Suppressor macrophage treated with lipopolysaccharide for 1 hour (primary cell): ENCODE measurements around the gene MASP1.
"Not testable (repeated sequence)": the region's sequence is repeated elsewhere in the genome, so short reads cannot be mapped to it uniquely, and the experiment has no call there.

Experiments used
- DNase-seq, 3 donors: peaks; one replicate each; pipeline ENCODE4 v3.0.0-alpha.2; 2020 to 2022

MASP1 gene

DNA sequence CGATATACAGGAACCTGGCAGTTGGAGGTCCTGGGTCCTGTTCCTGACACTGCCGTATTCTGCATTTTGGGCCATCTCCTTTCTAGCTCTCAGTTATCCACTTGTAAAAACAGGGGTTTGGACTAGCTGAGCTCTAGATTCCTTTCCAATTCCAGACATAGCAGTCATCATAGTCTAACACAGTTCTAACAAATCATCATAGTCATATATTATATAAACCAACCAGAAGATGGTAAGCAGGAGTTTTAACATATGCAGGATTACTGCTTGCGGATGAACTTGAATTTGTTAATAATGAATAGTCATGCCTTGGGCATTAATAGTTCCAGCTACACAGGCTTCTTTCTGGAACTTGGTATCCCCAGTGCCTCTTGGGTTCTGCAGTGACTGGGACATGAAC, 26.6 kb downstream of the MASP1 start:
- DNase-seq: no peak

DNA sequence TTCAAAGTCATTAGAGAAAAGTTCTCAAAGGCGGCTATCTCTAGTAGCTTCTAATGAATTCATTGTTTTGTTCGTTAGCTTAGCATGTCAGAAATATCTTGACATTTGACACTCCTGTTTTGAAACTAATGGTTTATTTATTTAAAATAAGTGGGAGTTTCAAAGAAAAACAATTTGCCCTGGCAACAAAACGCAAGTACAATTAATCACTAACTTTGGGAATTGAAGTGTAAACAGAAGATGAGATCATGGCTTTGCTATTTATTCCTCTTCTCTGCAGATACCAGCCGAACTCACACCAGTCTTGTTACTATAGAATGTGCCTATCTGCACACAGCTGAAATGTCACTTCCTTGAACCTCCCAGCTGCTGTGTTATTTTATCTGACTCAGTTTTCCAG, 27.5 kb downstream of the MASP1 start:
- no peak for DNase-seq

DNA sequence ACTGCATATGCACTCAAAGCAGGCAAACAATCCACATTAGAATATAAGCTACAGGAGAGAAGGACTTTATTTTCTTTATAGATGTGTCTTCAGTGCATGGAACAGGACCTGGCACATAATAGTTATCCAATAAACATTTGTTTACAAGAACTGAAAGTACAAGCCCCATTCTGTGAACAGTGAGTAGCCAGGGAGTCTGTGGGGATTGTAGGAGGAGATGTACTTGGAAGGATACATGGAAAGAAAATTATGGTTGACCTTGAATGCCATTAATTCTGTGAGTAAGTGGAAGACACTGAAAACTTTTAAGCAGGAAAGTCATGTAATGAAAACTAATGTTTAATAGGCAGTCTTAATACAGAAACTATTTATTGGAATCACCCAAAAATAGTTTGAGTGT, 28.3 kb downstream of the MASP1 start:
- no peak for DNase-seq

DNA sequence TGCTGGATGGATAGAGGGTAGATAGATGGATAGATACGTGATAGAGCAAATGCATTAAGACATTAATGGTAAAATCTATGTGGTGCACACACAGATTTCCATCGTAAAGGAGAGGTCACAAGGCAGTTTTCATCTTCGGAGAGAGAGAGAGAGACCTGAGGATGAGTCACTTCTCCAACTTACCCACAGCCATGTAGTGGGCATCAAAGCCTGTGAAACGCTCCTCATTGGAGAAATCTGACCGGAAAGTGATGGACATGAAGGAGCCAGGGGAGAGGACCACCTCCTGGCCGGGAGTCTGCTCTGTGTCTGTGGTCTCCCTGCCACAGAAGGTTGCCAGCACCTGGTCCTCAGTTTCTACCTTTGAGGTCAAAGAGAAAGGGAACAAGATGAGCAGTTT, 29.2 kb downstream of the MASP1 start:
- no peak for DNase-seq

DNA sequence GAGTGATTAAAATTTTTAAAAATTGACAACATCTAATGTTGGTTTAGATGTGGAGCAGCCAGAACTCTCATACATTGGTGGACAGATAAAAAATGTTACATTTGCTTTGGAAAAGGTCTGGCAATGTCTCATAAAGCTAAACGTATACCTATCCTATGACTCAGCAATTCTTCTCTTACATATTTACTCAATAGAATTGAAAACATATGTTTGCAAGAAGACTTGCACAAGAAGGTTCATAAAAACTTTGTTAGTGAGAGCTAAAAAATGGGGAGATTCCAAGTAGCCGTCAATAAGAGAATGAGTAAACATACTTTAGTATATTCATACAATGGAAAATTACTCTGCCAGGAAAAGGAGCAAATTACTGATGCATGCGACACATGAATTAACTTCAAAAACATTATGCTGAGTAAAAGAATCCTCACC, 30.0 kb downstream of the MASP1 start:
- no peak for DNase-seq

DNA sequence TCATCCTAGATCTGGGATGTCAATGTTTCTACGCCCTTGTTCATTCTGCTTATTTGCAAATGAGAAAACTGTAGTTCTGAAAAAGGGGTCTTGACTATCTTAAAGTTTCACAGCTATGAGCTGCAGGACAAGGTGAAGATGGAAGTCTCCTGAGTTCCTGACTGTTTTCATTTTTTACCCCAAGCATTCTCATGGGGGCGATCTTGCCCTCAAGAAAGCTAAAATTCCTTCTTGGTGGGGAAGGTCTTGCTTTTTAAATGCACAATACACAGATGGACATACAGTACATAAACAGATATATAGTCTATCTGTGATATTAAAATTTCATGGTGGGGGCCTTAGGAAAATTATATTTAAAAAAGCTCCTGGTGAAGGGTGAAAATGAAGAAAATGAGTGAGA, 32.4 kb downstream of the MASP1 start:
- no peak for DNase-seq

DNA sequence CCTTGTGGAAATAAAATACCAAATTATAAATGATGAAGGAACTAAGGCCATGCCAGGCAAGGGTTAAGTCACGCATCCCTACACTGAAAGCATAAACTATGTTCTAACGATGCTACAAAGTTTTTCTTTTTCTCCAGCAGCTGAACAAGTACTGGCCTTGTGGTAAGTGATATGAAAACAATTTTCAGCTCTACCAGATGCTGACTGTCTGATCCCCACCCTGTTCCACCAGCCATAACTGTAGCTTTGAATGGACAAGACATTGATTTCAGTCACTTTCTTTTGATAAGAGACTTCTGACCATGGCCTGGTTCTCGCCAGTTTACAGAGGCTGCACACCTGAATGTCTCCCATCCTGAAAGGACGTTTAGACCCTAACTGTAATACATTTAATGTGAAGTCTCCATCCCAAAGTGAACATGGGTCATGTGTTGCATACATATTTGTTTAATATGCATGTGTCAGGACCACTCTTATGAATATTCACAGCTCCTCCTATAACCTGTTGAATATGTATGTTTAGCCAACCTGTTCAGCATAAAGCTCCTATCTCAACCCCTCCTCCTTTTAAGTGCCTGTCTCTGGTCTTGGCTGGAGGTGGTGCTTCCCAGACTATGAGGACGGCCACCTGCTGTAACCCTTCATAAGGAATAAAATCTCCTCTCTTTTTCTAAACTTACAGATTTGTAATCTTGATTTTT, 33.4 kb downstream of the MASP1 start:
- DNase-seq: no peak

DNA sequence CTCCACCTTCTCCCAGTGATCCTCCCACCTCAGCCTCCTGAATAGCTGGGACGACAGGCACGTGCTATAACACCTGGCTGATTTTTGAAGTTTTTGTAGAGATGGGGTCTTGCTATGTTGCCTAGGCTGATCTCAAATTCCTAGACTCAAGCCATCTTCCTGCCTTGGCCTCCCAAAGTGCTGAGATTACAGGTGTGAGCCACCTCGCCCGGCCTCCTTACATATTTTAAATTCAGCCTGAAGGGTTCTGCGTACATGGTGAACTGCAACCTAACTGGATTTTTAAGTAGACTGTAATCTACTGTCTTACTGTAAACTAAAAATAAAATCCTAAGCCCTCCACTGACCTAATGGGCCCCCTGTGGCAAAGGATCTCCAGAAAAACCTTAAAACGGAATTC, 34.1 kb downstream of the MASP1 start:
- no peak for DNase-seq

DNA sequence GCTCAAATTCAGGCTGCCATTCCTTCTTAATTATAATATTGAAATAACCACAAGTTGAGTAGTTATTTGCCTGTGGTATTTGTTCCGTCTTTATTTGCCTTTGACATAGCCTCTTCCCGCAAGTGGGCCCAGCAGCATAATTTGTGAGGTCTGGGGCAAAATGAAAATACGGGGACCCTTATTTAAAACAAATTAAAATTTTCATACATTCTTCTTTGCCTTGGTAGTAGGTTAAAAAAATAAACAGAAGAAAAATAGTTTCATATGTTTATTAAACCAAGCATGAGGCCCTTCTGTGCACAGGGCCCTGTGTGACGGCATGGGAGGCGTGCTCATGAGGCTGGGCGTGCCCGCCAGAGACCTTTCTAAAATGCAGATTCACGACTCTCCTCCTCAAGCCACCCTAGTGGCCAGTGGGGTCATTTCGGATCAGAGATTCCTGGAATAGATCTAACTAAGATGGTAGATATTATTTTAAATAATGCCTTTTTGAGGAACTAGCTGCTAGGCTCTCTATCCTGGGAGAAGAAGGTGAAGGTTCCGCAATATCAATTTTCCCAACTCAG, 35.4 kb downstream of the MASP1 start:
- no peak for DNase-seq

DNA sequence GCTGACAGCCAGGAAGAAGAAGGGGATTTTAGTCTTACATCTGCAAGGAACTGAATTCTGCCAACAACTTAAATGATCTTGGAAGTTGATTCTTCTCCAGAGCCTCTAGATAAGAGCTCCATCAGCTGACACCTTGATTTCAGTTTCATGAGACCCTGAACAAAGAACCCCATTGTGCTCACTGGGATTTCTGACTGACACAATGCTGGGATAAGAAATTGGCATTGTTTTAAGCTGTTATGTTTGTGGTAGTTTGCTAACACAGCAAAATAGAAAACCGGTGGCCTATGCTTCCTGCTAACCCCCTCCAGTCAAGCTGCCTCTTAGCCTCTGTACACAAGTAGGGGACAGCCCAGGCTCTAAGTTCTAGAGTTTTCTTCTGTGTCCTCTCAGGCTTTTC, 36.2 kb downstream of the MASP1 start:
- no peak for DNase-seq

DNA sequence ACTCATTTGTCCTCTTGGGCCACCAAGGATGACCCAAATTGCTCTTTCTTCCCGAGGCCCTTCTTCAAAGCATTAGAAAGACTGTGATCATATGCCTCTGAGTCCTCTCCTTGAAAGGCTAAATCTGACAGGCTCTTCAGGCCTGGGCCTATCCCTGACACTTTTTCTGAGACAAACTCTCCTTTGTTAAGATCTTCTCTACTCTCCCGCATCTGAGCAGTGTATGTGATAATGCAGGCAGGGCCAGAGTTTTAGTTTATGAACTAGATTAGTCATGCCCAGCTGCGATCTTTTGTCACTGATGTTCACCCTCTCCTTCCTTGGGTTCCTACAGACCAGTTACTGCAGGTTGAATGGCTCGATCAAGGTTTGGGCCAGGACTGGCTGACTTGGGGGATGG, 39.2 kb downstream of the MASP1 start:
- no peak for DNase-seq

DNA sequence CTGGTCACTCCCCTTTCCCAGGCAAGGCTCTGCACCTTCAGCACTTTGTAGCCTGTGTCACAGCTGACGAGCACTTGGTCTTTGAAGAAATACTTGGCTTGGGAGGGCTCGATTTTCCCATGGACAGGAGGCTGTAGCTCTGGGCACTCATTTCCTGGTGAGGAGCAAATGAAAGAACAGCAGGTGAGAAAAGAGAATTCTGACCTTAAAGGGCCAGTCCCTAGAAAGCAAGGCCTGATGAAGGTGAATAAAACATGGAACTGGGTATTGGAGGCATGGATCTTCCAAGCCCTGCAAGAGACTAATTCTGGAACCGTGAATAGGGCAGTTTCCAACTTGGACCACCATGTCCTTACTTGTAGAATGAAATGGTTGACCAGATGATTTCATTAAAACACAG, 39.9 kb downstream of the MASP1 start:
- no peak for DNase-seq

DNA sequence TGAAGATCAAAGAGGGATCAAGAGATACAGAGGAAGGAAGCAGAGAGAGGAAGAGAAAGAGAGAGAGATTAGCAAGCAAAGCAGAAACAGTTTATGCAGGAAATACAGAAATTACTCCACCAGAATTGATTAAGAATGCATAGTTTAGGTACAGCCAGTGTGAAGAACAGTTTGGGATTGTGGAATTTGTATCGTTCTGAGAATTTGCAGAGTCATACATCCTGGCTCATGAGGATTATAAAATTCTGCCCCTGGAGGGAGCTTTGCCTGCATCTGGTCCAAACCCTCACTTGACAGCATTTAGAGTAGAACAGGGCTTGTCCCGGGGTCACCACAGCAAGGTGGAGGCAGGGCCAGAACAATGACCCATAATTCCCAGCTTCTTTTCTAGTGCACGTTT, 44.1 kb downstream of the MASP1 start:
- no peak for DNase-seq

DNA sequence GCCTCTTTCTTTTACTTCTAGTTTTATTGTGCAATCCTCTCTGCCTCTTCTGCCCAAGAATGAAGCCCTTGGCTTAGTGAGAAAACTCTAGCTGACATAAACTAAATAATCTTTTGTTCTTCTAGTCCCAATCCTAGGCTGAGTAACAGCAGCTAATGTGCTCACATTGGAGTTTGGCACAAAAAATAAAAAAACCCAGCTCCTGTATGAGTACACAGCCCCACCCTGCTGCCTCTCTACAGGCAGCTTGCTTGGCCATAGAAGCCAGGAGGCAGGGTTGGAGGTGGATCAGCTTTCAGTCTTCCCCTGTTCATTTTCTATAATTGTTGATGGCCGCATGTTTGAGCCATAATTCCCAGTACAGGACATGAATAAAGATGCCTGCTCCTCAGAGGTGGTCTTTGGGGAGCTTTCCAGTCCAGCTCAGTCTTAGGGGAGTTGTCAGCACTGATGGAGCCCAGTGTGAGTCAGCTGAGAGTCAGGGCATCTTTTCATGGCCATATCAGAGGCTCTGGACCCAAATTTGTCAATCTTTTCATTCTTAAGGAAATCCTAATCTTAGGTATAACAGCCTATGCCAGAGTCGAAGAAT, 47.5 kb downstream of the MASP1 start:
- DNase-seq: no peak

DNA sequence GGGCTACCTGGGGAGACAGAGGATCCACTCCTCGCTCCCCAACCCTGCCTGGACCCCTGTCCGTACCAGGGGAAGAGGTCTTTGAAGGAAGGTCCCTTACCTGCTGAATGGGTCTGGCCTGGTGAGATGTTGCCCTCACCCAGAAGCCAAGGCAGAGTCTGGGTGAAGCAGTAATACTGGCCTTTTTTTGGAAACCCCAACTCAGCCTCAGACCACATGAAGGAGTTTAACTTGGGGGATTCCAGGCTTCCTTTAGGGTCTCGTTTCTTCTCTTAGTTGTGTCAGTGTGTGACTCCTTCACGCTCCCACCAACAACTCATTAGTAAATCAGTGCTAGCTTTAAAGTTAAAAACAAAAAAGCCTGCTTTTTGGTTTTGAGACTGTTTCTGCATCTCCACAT, 48.6 kb downstream of the MASP1 start:
- DNase-seq: no peak

DNA sequence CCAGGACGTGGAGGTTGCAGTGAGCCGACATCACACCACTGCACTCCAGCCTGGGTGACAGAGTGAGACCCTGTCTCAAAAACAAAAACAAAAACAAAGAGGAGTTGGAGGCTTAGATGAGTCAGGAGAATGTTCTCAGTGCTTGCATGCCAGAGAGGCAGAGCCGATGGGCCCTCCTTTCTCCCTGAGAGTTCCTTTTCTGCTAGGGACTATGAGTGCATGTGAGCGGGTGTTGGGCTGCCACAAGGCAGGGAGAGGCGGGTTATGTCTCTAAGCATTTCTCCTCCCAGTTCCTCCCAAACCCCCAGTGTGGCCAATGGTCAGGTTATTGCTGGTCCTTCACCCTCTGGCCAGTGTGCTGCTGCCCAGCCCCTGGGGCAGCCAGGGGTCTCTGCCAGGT, 49.1 kb downstream of the MASP1 start:
- no peak for DNase-seq

DNA sequence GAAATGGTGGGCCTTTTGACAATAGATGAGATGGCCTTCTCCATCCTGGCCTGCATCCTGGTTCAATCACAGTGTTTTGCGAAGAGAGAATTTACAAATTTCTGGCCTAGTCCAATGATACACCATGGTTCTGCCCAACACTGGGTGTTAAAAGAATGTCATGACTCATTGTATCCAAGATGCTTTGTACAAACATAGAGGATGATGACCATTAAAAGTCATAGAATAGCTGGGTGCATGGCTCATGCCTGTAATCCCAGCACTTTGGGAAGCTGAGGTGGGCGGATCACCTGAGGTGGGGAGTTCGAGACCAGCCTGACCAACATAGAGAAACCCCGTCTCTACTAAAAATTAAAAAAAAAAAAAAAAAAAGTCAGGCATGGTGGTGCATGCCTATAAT, 52.7 kb downstream of the MASP1 start:
- DNase-seq: not testable (repeated sequence)

DNA sequence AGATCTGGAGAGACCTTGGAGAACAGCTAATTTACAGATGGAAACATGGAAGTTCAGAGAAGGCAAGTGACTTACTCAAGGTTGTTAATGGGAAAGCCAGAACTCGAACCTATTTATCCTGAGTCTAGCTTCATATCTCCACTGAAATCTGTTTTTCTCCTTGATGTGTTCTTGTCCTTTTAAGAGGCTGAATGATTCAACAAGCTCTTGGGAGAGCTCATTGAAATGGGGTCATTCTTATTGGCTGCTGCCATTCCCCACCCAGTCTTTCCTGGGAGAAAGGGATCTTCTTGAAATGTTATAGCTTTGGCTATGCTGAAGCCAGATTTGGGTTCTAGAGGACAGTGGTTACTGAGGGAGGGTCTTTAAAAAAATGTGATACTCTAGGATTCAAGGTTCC, 53.3 kb downstream of the MASP1 start:
- DNase-seq: no peak

DNA sequence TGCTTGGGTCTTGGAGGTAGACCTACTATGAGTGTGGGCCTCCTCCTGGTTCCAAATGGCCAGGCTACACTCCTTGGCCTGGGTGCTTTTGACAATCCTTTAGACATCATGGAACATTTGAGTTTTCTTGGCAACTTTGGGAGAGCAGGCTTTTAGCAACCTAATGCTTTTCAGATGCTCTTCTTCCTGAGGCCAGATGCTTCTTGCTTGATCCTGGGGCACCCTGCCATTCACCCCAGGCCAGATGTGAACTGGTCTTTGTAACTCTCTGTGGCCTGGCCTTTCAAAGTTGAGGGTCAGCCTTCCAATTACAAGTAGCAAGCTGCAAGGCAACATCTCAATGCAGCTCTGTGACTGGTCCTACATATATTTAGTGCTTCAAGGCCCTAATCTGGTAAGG, 53.8 kb downstream of the MASP1 start:
- DNase-seq: no peak

DNA sequence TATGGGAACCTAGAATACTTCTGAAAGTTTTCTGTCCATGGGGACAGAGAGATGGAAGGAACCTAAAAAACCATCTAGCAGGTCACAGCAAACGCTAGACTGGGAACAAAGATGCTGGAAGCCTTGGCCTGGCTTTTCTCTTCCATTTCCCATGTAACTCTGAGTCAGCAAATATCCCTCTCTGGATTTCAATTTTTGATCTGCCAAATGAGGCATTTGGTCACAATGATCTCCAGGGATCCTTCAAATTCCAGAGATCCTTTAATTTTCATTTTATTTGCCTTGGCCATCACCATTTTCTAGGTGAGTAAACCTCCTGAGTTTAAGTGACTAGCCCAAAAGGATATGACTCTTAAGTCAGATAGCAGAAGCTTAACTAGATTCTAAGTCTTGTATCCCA, 54.6 kb downstream of the MASP1 start:
- DNase-seq: no peak

DNA sequence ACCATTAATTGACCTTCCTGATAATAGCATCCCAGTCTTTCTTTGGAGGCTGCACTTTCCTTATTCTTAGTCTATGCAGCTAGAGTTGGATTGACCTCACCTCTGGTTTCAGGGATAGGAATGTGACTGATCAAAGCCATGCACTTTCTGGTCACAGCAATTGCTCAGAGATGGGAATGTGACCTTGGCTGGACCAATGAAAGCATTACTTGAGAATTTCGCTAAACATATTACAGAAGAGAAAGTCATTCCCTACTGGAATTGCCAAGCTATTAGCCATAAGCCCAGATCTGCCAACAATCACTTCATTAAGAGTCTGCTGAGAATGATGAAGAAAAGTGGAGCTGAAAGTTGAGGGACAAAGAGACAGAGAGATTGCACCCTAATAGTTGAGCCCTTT, 61.5 kb downstream of the MASP1 start:
- DNase-seq: no peak

DNA sequence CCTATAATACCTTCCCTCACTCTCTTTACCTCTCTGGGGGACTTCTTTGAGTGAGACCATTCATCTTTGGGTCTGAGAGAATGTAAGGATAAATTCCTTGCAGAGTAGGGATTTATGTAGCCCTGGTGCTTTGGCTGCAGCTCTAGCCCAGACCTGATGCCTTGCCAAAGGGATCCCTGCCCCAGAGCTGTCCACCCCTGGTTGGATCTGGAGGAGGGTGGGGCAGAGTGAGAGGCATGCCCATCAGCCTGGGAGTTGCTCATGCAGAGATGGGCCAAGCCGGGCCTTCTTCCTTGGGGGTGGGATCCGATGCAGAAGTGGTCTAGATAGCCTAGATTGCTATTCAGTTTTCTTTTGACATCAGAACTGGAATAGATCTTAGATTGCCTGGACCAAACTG, 62.8 kb downstream of the MASP1 start:
- no peak for DNase-seq

DNA sequence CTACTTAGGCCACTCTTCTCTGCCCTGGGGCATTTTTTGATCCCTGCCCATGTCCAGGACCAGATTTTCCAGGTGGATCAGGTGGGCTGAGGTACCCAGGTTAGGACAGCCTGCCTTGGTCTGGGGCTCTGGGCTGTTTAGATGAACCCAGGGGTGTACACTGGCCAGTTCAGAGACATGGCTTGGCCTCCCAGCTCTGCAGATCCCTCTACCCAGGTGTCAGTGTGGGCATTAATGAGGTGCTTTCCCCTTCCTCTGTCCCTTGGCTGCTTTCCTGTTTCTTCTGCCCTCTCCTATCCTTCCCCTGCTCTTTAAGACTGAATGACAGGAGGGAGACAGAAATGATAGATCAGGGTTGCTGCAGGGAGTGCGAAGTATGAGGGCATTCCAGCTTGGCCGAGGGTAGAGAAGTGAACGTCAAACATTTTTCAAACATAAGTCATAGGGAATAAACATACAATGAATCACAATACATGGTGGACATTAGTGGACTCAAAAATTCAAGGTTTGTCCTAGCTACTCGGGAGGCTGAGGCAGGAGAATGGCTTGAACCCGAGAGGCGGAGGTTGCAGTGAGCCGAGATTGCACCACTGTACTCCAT, 63.8 kb downstream of the MASP1 start:
- no peak for DNase-seq

DNA sequence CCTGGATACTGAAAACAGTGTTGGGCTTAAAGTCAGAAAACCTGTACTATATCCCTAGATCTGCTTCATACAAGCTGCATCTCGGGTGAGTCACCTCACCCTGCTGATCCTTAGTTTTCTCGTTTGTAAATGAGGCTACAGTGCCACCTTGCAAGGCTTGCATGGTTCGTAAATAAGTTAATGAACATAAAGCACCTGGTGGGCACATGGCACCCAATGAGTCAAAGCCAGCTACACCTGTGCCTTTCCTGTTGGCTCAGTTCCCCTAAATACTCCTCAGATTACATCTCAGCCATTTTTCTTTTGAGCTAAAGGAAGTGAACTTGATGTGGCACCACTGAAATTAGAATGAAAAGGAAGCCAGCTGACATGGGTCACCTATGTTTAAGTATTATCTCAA, 67.7 kb downstream of the MASP1 start:
- no peak for DNase-seq

DNA sequence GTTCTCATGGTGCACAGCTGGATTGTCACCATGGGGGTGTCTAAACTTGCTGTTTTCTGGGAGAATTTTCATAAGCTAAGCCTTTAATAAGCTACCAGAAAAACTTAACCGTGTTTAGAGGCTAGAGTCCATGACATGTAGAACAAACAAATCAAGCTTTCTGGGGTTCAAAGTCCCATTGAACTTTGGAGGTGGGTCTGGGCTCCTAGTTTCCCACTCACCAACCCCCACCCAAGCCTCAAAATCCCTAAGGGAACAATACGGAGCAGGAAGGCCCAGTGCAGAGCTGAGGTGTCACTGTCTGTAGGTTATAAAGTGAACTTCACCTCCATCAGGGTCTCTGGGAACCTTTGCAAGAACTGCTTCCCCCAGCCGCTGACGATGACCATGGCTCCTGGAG, 68.7 kb downstream of the MASP1 start:
- DNase-seq: no peak
